ENCODE results near the gene FRMD8.

- no peak for TF ChIP-seq EZH2phosphoT487 (IDR thresholded peaks at IDR 0.05; ENCODE audit: low read depth, severe bottlenecking, unreplicated experiment)
- no peak for TF ChIP-seq CTCF (IDR thresholded peaks at IDR 0.05; ENCODE audit: poor library complexity)
Observed at GRCh38 chr11:65414776-65415498, 28.5 kb downstream of the FRMD8 start.
